Measurements from ENCODE around the gene PRPF6. TPM values are rescaled to one million over a fixed set of nuclear protein-coding genes. Genes with fewer than 3 reads are reported as not detected.

The PRPF6 gene
- total and polyA plus RNA-seq, 2 of the 13 experiments (the other 11 are each of a cell fraction or from before 2014, with no cell fraction given), result 63.7 to 101 TPM

DNA sequence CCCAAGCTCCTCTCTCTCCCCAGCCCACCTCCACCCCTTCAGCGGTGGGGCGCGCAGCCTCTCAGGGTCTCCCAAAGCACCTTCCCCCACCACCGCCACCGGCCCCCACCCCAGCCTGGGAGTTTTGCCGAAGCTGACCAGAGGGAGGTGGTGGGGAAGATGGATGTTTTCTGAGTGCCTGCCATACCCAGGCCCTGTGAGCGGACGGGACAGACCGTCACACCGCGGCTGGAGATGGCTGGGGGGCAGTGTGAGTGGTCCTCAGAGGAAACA is 60.8 kb downstream of the PRPF6 start (continued):
- TF ChIP-seq, protein P1, sequence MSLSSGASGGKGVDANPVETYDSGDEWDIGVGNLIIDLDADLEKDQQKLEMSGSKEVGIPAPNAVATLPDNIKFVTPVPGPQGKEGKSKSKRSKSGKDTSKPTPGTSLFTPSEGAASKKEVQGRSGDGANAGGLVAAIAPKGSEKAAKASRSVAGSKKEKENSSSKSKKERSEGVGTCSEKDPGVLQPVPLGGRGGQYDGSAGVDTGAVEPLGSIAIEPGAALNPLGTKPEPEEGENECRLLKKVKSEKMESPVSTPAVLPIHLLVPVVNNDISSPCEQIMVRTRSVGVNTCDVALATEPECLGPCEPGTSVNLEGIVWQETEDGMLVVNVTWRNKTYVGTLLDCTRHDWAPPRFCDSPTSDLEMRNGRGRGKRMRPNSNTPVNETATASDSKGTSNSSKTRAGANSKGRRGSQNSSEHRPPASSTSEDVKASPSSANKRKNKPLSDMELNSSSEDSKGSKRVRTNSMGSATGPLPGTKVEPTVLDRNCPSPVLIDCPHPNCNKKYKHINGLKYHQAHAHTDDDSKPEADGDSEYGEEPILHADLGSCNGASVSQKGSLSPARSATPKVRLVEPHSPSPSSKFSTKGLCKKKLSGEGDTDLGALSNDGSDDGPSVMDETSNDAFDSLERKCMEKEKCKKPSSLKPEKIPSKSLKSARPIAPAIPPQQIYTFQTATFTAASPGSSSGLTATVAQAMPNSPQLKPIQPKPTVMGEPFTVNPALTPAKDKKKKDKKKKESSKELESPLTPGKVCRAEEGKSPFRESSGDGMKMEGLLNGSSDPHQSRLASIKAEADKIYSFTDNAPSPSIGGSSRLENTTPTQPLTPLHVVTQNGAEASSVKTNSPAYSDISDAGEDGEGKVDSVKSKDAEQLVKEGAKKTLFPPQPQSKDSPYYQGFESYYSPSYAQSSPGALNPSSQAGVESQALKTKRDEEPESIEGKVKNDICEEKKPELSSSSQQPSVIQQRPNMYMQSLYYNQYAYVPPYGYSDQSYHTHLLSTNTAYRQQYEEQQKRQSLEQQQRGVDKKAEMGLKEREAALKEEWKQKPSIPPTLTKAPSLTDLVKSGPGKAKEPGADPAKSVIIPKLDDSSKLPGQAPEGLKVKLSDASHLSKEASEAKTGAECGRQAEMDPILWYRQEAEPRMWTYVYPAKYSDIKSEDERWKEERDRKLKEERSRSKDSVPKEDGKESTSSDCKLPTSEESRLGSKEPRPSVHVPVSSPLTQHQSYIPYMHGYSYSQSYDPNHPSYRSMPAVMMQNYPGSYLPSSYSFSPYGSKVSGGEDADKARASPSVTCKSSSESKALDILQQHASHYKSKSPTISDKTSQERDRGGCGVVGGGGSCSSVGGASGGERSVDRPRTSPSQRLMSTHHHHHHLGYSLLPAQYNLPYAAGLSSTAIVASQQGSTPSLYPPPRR (CRISPR knock-in tag; IDR thresholded peaks at IDR 0.05; ENCODE audit: borderline replicate concordance), result no peak
- TF ChIP-seq XRCC5 (optimal IDR thresholded peaks at IDR 0.05; ENCODE audit: low read length) (peak; percentile 60), CBX2 (IDR thresholded peaks at IDR 0.05; ENCODE audit: low read depth, low read length) (no peak), CBX2 (CRISPR knock-in tag; IDR thresholded peaks at IDR 0.05; ENCODE audit: low read depth) (no peak), RBFOX2 (IDR thresholded peaks at IDR 0.05; ENCODE audit: low read depth, low read length) (no peak), NRL (CRISPR knock-in tag; IDR thresholded peaks at IDR 0.05; ENCODE audit: borderline replicate concordance) (no peak), MYNN (CRISPR knock-in tag; IDR thresholded peaks at IDR 0.05; ENCODE audit: low read depth) (no peak), ZNF225 (CRISPR knock-in tag; IDR thresholded peaks at IDR 0.05) (no peak), SRY (CRISPR knock-in tag; IDR thresholded peaks at IDR 0.05) (no peak), ZNF589 (CRISPR knock-in tag; conservative IDR thresholded peaks at IDR 0.05) (no peak), ZNF672 (CRISPR knock-in tag; IDR thresholded peaks at IDR 0.05) (no peak), KMT2A (CRISPR knock-in tag; IDR thresholded peaks at IDR 0.05) (no peak), ARID2 (CRISPR knock-in tag; IDR thresholded peaks at IDR 0.05; ENCODE audit: borderline replicate concordance) (no peak), CHD4 (IDR thresholded peaks at IDR 0.05; ENCODE audit: borderline replicate concordance, low read length) (no peak), SATB2 (CRISPR knock-in tag; IDR thresholded peaks at IDR 0.05) (no peak), NCOA5 (CRISPR knock-in tag; IDR thresholded peaks at IDR 0.05) (no peak)
- TF ChIP-seq, protein P2, sequence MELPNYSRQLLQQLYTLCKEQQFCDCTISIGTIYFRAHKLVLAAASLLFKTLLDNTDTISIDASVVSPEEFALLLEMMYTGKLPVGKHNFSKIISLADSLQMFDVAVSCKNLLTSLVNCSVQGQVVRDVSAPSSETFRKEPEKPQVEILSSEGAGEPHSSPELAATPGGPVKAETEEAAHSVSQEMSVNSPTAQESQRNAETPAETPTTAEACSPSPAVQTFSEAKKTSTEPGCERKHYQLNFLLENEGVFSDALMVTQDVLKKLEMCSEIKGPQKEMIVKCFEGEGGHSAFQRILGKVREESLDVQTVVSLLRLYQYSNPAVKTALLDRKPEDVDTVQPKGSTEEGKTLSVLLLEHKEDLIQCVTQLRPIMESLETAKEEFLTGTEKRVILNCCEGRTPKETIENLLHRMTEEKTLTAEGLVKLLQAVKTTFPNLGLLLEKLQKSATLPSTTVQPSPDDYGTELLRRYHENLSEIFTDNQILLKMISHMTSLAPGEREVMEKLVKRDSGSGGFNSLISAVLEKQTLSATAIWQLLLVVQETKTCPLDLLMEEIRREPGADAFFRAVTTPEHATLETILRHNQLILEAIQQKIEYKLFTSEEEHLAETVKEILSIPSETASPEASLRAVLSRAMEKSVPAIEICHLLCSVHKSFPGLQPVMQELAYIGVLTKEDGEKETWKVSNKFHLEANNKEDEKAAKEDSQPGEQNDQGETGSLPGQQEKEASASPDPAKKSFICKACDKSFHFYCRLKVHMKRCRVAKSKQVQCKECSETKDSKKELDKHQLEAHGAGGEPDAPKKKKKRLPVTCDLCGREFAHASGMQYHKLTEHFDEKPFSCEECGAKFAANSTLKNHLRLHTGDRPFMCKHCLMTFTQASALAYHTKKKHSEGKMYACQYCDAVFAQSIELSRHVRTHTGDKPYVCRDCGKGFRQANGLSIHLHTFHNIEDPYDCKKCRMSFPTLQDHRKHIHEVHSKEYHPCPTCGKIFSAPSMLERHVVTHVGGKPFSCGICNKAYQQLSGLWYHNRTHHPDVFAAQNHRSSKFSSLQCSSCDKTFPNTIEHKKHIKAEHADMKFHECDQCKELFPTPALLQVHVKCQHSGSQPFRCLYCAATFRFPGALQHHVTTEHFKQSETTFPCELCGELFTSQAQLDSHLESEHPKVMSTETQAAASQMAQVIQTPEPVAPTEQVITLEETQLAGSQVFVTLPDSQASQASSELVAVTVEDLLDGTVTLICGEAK (IDR thresholded peaks at IDR 0.05), result no peak
- TF ChIP-seq, protein P2 (CRISPR knock-in tag; IDR thresholded peaks at IDR 0.05), result no peak

Measured in HepG2 (cell line).